H7 (cell line): ENCODE data around the gene FAM124A. TPM values are rescaled to one million over a fixed set of nuclear protein-coding genes. Genes with fewer than 3 reads are reported as not detected.

Experiments used
- DNase-seq: peaks from one replicate; pipeline ENCODE4 v3.0.0; 2012
- H3K27me3 ChIP-seq: 2 replicates; pipeline ENCODE4 v1.6.0; 2011; ENCODE audit warnings: mild to moderate bottlenecking, low read length; ENCODE audit not compliant: control insufficient read depth, insufficient read depth
- H3K36me3 ChIP-seq: replicated peaks from 2 replicates; pipeline ENCODE4 v1.5.1; 2011; ENCODE audit warnings: low read length; ENCODE audit not compliant: control insufficient read depth, insufficient read depth
- H3K4me3 ChIP-seq: 2 replicates; pipeline ENCODE4 v1.5.1; 2011; ENCODE audit warnings: low read depth, mild to moderate bottlenecking, control low read depth, low read length, moderate library complexity; ENCODE audit not compliant: insufficient read depth
- total RNA-seq: library from RNA; depleted of rRNA; stranded (reverse); fragments of >200 nt; shearing (Covaris generic); gene quantifications from 2 replicates; pipeline ENCODE4 v1.2.3, GENCODE V29; 2014; rRNA removed

FAM124A gene
- total RNA-seq, 1 experiment from 2014 or later, result 26.5 TPM

GRCh38 chr13:51331354-51331861 is 109.2 kb downstream of the FAM124A start:
- no peaks in the 10 kb centered on the region for H3K36me3 ChIP-seq
- DNase-seq, result no peak

GRCh38 chr13:51332566-51333361 is 110.6 kb downstream of the FAM124A start:
- Histone ChIP-seq H3K36me3 (no peaks in the 10 kb centered on the region), H3K27me3 (no peaks in the 10 kb centered on the region)

More at GRCh38 chr13:51331354-51331861, 109.2 kb downstream of the FAM124A start:
- no peak overlapping the region for H3K4me3 ChIP-seq
- no peaks in the 10 kb centered on the region for H3K27me3 ChIP-seq

GRCh38 chr13:51333421-51333820 is 111.2 kb downstream of the FAM124A start:
- H3K27me3 ChIP-seq, result no peaks in the 10 kb centered on the region
- no peak for DNase-seq
- H3K4me3 ChIP-seq, result no peak overlapping the region
- no peaks in the 10 kb centered on the region for H3K36me3 ChIP-seq

More at GRCh38 chr13:51332566-51333361, 110.6 kb downstream of the FAM124A start:
- no peak for DNase-seq
- H3K4me3 ChIP-seq, result no peak overlapping the region

- Histone ChIP-seq H3K27me3 (no peaks in the 10 kb centered on the region), H3K36me3 (no peaks in the 10 kb centered on the region), H3K4me3 (no peak overlapping the region)
- no peak for DNase-seq
These were observed 111.6 kb downstream of the FAM124A start for GRCh38 chr13:51333826-51334225.

Other genes with a start within 250 kb of the FAM124A start
- gene C13orf42, start 111.1 kb upstream of the FAM124A start, total RNA-seq, result 5.9 and 6.0 TPM in 2 replicates
- 0.18 and 0.28 TPM in 2 replicates for gene SERPINE3, start 117.3 kb downstream of the FAM124A start, total RNA-seq
- gene INTS6, start 230.6 kb downstream of the FAM124A start, total RNA-seq, result 24.9 and 30.4 TPM in 2 replicates